HepG2 (cell line): Measurements from ENCODE around the gene DHX8. TPM values are rescaled to one million over a fixed set of nuclear protein-coding genes. Genes with fewer than 3 reads are reported as not detected.
A peak's percentile ranks its signal among the peaks of the same experiment; 100 is the strongest.

ENCODE experiments used
- ATAC-seq: fragments of 200-7000 bp; cut with Tn5 transposase; 3 replicates; pipeline ENCODE4 v1.9.1; 2020; ENCODE audit warnings: mild to moderate bottlenecking, moderate library complexity
- BruUV-seq: library from RNA; stranded (reverse); fragments of 400-500 nt; replicated peaks from 2 replicates; lab custom pipeline; 2021; lab: Mats Ljungman, UMichigan
- CTCF ChIA-PET: fragments of 300-600 bp; formaldehyde crosslinking; extraction: SDS; loops from one replicate; lab custom pipeline; 2021; ENCODE audit warnings: low total read pairs, inconsistent platforms, low intra/inter-chr PET ratio; lab: Yijun Ruan, JAX
- POLR2A ChIA-PET: fragments of 350-600 bp; sonication (Branson Sonifier 250); formaldehyde crosslinking; loops from one replicate; lab custom pipeline; 2020; ENCODE audit warnings: antibody characterized with exemption, inconsistent platforms; lab: Yijun Ruan, JAX
- DNase-seq: peaks from one replicate; pipeline ENCODE4 v3.0.0-alpha.2; 2015; ENCODE audit warnings: low spot score
- FAIRE-seq: peaks from 3 replicates; lab custom pipeline; 2011; peaks lifted over from hg19 to GRCh38; lab: Jason Lieb, UNC
- H2AFZ ChIP-seq: one replicate; pipeline ENCODE4 v1.6.1; 2011; ENCODE audit warnings: low read length, inconsistent platforms
- H3K27ac ChIP-seq: fragments of 300-600 bp; 3 replicates; pipeline ENCODE4 v1.8.0; 2011; ENCODE audit warnings: mixed run types, mild to moderate bottlenecking, mixed read lengths, low read length, inconsistent platforms; ENCODE audit not compliant: insufficient read depth; ENCODE audit errors: extremely low read length
- H3K27me3 ChIP-seq, 2 experiments: fragments of 200-600 bp in 1 of 2; 2 replicates in 1 of 2; 3 replicates in 1 of 2; pipeline versions ENCODE4 v1.6.0 to v1.8.0; 2011; ENCODE audit warnings: low read length in 2 of 2, mild to moderate bottlenecking in 2 of 2, moderate library complexity in 2 of 2, inconsistent platforms in 1 of 2; ENCODE audit not compliant: insufficient read depth in 2 of 2, control insufficient read depth in 1 of 2
- H3K36me3 ChIP-seq, 2 experiments: fragments of 200-600 bp in 1 of 2; replicated peaks in 1 of 2; 2 replicates in 1 of 2; 3 replicates in 1 of 2; pipeline versions ENCODE4 v1.5.1 to v1.8.0; 2011; ENCODE audit warnings: low read length in 2 of 2, inconsistent platforms in 1 of 2; ENCODE audit not compliant: insufficient read depth in 2 of 2, control insufficient read depth in 1 of 2
- H3K4me1 ChIP-seq: 2 replicates; pipeline ENCODE4 v1.5.1; 2012; ENCODE audit warnings: low read length, inconsistent platforms; ENCODE audit not compliant: insufficient read depth
- H3K4me2 ChIP-seq: 2 replicates; pipeline ENCODE4 v1.6.0; 2011; ENCODE audit warnings: low read depth, low read length, inconsistent platforms
- H3K4me3 ChIP-seq, 3 experiments: fragments of 200-600 bp in 1 of 3; sonication (generic), shearing (Covaris generic) in 1 of 3; replicated peaks in 1 of 3; 2 replicates each; pipeline ENCODE4 v1.5.1; 2011 to 2016; ENCODE audit warnings: low read length in 3 of 3, inconsistent platforms in 2 of 3, low read depth in 2 of 3, mild to moderate bottlenecking in 2 of 3, control low read depth in 1 of 3, mixed read lengths in 1 of 3; ENCODE audit not compliant: insufficient read depth in 1 of 3
- H3K79me2 ChIP-seq: one replicate; pipeline ENCODE4 v1.6.1; 2011; ENCODE audit warnings: low read length, inconsistent platforms; ENCODE audit not compliant: insufficient read depth
- H3K9ac ChIP-seq: 2 replicates; pipeline ENCODE4 v1.6.0; 2011; ENCODE audit warnings: mild to moderate bottlenecking, low read depth, low read length, inconsistent platforms; ENCODE audit not compliant: insufficient read depth
- H3K9me3 ChIP-seq: 2 replicates; pipeline ENCODE4 v1.5.1; 2012; ENCODE audit warnings: mild to moderate bottlenecking, low read length
- H4K20me1 ChIP-seq: 2 replicates; pipeline ENCODE4 v1.6.0; 2011; ENCODE audit warnings: inconsistent platforms, mild to moderate bottlenecking, low read length, moderate library complexity; ENCODE audit not compliant: insufficient read depth
- ESRRA ChIP-seq: sonication (generic); formaldehyde crosslinking; IDR thresholded peaks from 2 replicates; pipeline ENCODE4 v1.5.1; 2020; ENCODE audit warnings: mild to moderate bottlenecking, low read depth, missing genetic modification reagents
- ISX ChIP-seq: sonication (generic); formaldehyde crosslinking; conservative IDR thresholded peaks from 2 replicates; pipeline ENCODE4 v1.5.0; 2020; ENCODE audit warnings: missing genetic modification reagents
- KLF6 ChIP-seq: IDR thresholded peaks from 2 replicates; pipeline ENCODE4 v1.8.0; 2016; ENCODE audit warnings: missing biosample characterization, missing genetic modification reagents
- PLRG1 ChIP-seq: fragments of 450-650 bp; conservative IDR thresholded peaks from 2 replicates; pipeline ENCODE4 v1.6.1; 2016
- SOX5 ChIP-seq: IDR thresholded peaks from 2 replicates; pipeline ENCODE4 v1.6.1; 2016; ENCODE audit warnings: borderline replicate concordance
- SSRP1 ChIP-seq: IDR thresholded peaks from 2 replicates; pipeline ENCODE4 v1.6.1; 2016; ENCODE audit warnings: control low read depth
- SYNCRIP ChIP-seq: fragments of 200-400 bp; formaldehyde crosslinking; IDR thresholded peaks from 2 replicates; pipeline ENCODE4 v1.6.1; 2018; ENCODE audit warnings: mild to moderate bottlenecking, low read depth, low read length; ENCODE audit not compliant: insufficient read depth
- ZNF180 ChIP-seq: sonication (generic); formaldehyde crosslinking; IDR thresholded peaks from 2 replicates; pipeline ENCODE4 v1.4.0; 2020; ENCODE audit warnings: low read depth, missing genetic modification reagents, borderline replicate concordance
- ZNF224 ChIP-seq: sonication (generic); formaldehyde crosslinking; IDR thresholded peaks from 2 replicates; pipeline ENCODE4 v1.5.0; 2020; ENCODE audit warnings: mild to moderate bottlenecking, missing genetic modification reagents
- ZNF333 ChIP-seq: sonication (generic); formaldehyde crosslinking; IDR thresholded peaks from 2 replicates; pipeline ENCODE4 v1.4.0; 2020; ENCODE audit warnings: mild to moderate bottlenecking, missing genetic modification reagents, borderline replicate concordance
- ZNF432 ChIP-seq: sonication (generic); formaldehyde crosslinking; IDR thresholded peaks from 2 replicates; pipeline ENCODE4 v1.5.0; 2020; ENCODE audit warnings: missing genetic modification reagents, mild to moderate bottlenecking, borderline replicate concordance
- ZNF83 ChIP-seq: sonication (generic); formaldehyde crosslinking; IDR thresholded peaks from 2 replicates; pipeline ENCODE4 v1.4.0; 2020; ENCODE audit warnings: missing genetic modification reagents, mild to moderate bottlenecking, borderline replicate concordance
- WGBS: methylation state at CpG from one replicate; pipeline ENCODE4 v1.1.6; 2017; ENCODE audit warnings: low lambda C conversion rate; 5-methylcytosine and 5-hydroxymethylcytosine counted together
- in situ Hi-C: cut with HindIII; loops from 2 replicates; pipeline ENCODE4 v1.10.0; 2017; ENCODE audit warnings: low pct_unique_long_range_greater_than_20kb; ENCODE audit not compliant: extremely low pct_ligation_motif_present
- intact Hi-C: fragments of 100-400 bp; cut with micrococcal nuclease; formaldehyde crosslinking; loops from one replicate; pipeline ENCODE4 v1.10.0; 2022; ENCODE audit not compliant: unreplicated experiment
- polyA plus RNA-seq, 8 experiments: library from polyadenylated mRNA; depleted of rRNA in 3 of 8; stranded (reverse) in 7 of 8; unstranded in 1 of 8; fragments of >200 nt; fragmentation: Illumina TruSeq in 4 of 8; extraction: Trizol in 4 of 8; gene quantifications; 2 replicates each; pipeline versions ENCODE4 v1.2.1 to v1.2.3, GENCODE V29; 2011 to 2016; ENCODE audit warnings: low read depth in 4 of 8, missing spikeins in 1 of 8, mixed read lengths in 1 of 8; ENCODE audit not compliant: insufficient read depth in 1 of 8
- total RNA-seq, 5 experiments: library from RNA; depleted of rRNA; stranded (reverse); fragments of >200 nt; fragmentation: Illumina TruSeq; extraction: Trizol; gene quantifications; 2 replicates each; pipeline ENCODE4 v1.2.3, GENCODE V29; 2016; ENCODE audit warnings: low read depth in 1 of 5
- TF ChIP-seq, protein P1 (sequence below): sonication (generic); formaldehyde crosslinking; IDR thresholded peaks from 2 replicates; pipeline ENCODE4 v1.5.1; 2020; ENCODE audit warnings: mild to moderate bottlenecking, missing genetic modification reagents, moderate library complexity
- TF ChIP-seq, protein P2 (sequence below): sonication (generic); formaldehyde crosslinking; IDR thresholded peaks from 2 replicates; pipeline ENCODE4 v1.8.1; 2023; ENCODE audit warnings: missing genetic modification reagents, mild to moderate bottlenecking, borderline replicate concordance
- TF ChIP-seq, protein P3 (sequence below): sonication (generic); formaldehyde crosslinking; IDR thresholded peaks from 2 replicates; pipeline ENCODE4 v1.8.0; 2022; ENCODE audit warnings: mild to moderate bottlenecking, missing genetic modification reagents, borderline replicate concordance
- TF ChIP-seq, protein P4 (sequence below): sonication (generic); formaldehyde crosslinking; IDR thresholded peaks from 2 replicates; pipeline ENCODE4 v1.4.0; 2020; ENCODE audit warnings: missing genetic modification reagents
- TF ChIP-seq, protein P5 (sequence below): sonication (generic); formaldehyde crosslinking; IDR thresholded peaks from 2 replicates; pipeline ENCODE4 v1.4.0; 2020; ENCODE audit warnings: low read depth, mild to moderate bottlenecking, missing genetic modification reagents

DHX8 gene
- total and polyA plus RNA-seq, 2 of the 13 experiments (the other 11 are each of a cell fraction or from before 2014, with no cell fraction given): 24.8 to 48.9 TPM

DNA sequence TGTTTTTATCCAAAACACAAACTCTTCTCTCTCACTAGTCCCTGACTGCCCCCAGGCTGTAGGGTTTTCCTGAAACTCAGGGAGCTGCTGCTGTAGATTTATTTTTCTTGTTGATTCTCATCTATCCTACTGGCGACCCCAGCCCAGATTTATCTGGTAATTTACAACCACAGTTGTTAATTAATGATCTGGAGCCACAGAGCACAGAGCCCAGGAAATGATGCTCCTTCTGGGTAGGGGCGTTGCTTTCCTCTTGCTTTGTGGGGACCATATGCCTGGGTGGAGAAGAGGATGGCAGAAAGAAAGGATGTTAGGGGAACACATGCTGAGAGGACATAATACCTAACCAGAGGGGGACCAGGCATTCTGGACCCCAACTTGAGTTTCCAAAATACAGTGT lies 69.8 kb downstream of the DHX8 start:
- Histone ChIP-seq H3K4me2 (peak overlapping the region; percentile 50), H3K4me3 (no peak overlapping the region), H3K9ac (peak overlapping the region; percentile 13; the same call in 1 of the 2 replicates), H3K36me3 (no peaks in the 10 kb centered on the region), H4K20me1 (no peaks in the 10 kb centered on the region), H3K4me1 (peaks cover 96% of the 10 kb centered on the region), H3K27me3 (no peaks in the 10 kb centered on the region), H3K9me3 (no peaks in the 10 kb centered on the region), H3K27ac (peak overlapping the region; percentile 72), H2AFZ (no peak overlapping the region), H3K79me2 (no peaks in the 10 kb centered on the region)
- no TSS peak for BruUV-seq
- intact Hi-C loops: no loop called here
- CTCF ChIA-PET: no interaction called here
- DNase-seq (no peak), ATAC-seq (no peak), FAIRE-seq (no peak)
- WGBS: 59% methylated on average over 2 of the region's 2 CpGs
- POLR2A ChIA-PET: interaction anchor here (1.0 to 28.7 kb wide), 5 partner anchors 7 to 21 kb away, joined by 5 to 1546 read pairs (median 23); partner anchors contain the start of gene ETV4
- in situ Hi-C loops: no loop called here
- TF ChIP-seq ZNF180 (CRISPR knock-in tag): no peak
- no peak for TF ChIP-seq SYNCRIP
- no peak for TF ChIP-seq ZNF83 (CRISPR knock-in tag)
- TF ChIP-seq ZNF333 (CRISPR knock-in tag): no peak
- TF ChIP-seq KLF6: no peak
- no peak for TF ChIP-seq ISX (CRISPR knock-in tag)
- TF ChIP-seq, protein P1, sequence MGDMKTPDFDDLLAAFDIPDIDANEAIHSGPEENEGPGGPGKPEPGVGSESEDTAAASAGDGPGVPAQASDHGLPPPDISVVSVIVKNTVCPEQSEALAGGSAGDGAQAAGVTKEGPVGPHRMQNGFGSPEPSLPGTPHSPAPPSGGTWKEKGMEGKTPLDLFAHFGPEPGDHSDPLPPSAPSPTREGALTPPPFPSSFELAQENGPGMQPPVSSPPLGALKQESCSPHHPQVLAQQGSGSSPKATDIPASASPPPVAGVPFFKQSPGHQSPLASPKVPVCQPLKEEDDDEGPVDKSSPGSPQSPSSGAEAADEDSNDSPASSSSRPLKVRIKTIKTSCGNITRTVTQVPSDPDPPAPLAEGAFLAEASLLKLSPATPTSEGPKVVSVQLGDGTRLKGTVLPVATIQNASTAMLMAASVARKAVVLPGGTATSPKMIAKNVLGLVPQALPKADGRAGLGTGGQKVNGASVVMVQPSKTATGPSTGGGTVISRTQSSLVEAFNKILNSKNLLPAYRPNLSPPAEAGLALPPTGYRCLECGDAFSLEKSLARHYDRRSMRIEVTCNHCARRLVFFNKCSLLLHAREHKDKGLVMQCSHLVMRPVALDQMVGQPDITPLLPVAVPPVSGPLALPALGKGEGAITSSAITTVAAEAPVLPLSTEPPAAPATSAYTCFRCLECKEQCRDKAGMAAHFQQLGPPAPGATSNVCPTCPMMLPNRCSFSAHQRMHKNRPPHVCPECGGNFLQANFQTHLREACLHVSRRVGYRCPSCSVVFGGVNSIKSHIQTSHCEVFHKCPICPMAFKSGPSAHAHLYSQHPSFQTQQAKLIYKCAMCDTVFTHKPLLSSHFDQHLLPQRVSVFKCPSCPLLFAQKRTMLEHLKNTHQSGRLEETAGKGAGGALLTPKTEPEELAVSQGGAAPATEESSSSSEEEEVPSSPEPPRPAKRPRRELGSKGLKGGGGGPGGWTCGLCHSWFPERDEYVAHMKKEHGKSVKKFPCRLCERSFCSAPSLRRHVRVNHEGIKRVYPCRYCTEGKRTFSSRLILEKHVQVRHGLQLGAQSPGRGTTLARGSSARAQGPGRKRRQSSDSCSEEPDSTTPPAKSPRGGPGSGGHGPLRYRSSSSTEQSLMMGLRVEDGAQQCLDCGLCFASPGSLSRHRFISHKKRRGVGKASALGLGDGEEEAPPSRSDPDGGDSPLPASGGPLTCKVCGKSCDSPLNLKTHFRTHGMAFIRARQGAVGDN (CRISPR knock-in tag): no peak
- TF ChIP-seq, protein P2, sequence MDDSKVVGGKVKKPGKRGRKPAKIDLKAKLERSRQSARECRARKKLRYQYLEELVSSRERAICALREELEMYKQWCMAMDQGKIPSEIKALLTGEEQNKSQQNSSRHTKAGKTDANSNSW (CRISPR knock-in tag): no peak
- no peak for TF ChIP-seq SOX5 (CRISPR knock-in tag)
- TF ChIP-seq PLRG1: no peak
- TF ChIP-seq, protein P3, sequence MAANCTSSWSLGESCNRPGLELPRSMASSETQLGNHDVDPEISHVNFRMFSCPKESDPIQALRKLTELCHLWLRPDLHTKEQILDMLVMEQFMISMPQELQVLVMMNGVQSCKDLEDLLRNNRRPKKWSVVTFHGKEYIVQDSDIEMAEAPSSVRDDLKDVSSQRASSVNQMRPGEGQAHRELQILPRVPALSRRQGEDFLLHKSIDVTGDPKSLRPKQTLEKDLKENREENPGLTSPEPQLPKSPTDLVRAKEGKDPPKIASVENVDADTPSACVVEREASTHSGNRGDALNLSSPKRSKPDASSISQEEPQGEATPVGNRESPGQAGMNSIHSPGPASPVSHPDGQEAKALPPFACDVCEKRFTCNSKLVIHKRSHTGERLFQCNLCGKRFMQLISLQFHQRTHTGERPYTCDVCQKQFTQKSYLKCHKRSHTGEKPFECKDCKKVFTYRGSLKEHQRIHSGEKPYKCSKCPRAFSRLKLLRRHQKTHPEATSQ: no peak
- 0 out of 2 replicates have a peak, but pooled peaks have one; percentile 19 for TF ChIP-seq ESRRA
- TF ChIP-seq, protein P4, sequence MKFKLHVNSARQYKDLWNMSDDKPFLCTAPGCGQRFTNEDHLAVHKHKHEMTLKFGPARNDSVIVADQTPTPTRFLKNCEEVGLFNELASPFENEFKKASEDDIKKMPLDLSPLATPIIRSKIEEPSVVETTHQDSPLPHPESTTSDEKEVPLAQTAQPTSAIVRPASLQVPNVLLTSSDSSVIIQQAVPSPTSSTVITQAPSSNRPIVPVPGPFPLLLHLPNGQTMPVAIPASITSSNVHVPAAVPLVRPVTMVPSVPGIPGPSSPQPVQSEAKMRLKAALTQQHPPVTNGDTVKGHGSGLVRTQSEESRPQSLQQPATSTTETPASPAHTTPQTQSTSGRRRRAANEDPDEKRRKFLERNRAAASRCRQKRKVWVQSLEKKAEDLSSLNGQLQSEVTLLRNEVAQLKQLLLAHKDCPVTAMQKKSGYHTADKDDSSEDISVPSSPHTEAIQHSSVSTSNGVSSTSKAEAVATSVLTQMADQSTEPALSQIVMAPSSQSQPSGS (CRISPR knock-in tag): no peak
- 0 out of 2 replicates have a peak, but pooled peaks have one; percentile 55 for TF ChIP-seq SSRP1 (CRISPR knock-in tag)
- no peak for TF ChIP-seq ZNF224 (CRISPR knock-in tag)
- no peak for TF ChIP-seq ZNF432
- TF ChIP-seq, protein P5, sequence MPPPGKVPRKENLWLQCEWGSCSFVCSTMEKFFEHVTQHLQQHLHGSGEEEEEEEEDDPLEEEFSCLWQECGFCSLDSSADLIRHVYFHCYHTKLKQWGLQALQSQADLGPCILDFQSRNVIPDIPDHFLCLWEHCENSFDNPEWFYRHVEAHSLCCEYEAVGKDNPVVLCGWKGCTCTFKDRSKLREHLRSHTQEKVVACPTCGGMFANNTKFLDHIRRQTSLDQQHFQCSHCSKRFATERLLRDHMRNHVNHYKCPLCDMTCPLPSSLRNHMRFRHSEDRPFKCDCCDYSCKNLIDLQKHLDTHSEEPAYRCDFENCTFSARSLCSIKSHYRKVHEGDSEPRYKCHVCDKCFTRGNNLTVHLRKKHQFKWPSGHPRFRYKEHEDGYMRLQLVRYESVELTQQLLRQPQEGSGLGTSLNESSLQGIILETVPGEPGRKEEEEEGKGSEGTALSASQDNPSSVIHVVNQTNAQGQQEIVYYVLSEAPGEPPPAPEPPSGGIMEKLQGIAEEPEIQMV (CRISPR knock-in tag): no peak
